DMS53 treated with DMSO at 0.1 percent for 48 hours (cell line): ENCODE results near the gene STIP1.
"Not testable (repeated sequence)": the region's sequence is repeated elsewhere in the genome, so short reads cannot be mapped to it uniquely, and the experiment has no call there.

ENCODE experiments used
- DNase-seq: peaks from one replicate; lab custom pipeline; 2025; ENCODE audit not compliant: unreplicated experiment; lab: John Stamatoyannopoulos, UW

The STIP1 gene

DNA sequence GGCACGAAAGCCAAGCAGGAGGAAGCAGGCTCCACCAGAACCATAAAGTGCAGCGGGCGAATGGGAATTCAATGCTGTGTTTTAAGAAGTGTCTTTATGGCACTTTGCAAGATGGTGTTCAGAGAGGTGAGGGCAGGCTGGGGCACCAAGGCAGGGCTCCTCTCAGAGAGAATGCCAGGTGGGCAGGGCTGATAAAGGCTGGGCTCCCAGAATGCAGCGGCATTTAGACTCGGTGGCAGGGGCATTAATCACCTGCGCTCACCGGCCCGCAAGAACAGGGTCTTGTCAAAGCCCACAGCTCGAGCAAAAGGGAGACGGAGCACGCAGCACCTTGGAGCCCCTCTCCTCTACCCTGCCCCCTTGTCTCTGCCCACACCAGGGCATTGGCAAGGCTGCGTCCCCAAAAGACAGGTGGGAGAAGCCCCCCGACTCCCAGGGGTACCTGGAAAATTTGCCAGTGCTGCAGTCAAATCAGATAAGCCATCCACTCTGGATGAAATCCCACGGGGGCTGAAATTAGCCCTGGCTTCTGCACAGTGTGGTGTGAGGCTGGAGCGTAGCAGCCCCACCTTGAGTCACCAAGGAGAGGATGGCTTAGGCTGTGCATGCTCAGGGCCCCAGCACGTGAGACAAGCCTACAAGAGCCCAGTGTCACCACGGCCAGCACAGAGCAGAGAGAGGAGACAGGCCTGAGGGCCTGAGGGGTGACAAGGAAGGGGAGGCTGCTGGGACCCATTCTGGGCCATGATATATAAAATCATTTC lies 28.2 kb upstream of the STIP1 start:
- DNase-seq = no peak

DNA sequence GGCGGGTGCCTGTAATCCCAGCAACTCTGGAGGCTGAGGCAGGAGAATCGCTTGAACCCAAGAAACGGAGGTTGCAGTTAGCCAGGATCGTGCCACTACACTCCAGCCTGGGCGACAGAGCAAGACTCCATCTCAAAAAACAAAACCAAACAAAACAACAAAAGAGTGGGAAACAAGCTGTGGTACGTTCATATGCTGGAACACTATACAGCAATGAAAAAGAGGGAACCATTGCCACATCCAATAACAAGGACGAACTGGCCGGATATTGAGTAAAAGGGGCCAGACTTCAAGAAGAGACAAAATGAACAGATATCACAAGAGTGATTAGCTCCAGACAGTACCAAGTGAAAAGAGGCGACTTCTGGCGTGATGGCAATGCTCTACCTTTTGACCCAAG lies 24.9 kb upstream of the STIP1 start:
- DNase-seq = no peak

DNA sequence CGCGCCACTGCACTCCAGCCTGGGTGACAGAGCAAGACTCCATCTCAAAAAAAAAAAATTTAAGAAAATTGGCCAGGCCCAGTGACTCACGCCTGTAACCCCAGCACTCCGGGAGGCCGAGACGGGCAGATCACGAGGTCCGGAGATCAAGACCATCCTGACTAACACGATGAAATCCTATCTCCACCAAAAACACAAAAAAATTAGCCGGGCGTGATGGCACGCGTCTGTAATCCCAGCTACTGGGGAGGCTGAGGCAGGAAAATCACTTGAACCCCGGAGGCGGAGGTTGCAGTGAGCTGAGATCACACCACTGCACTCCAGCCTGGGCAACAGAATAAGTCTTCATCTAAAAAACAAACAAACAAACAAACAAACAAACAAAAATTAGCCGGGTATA lies 23.2 kb upstream of the STIP1 start:
- not testable (repeated sequence) for DNase-seq

GRCh38 chr11:64163951-64164350 lies 22.0 kb upstream of the STIP1 start:
- DNase-seq = no peak

GRCh38 chr11:64164392-64165312 lies 21.3 kb upstream of the STIP1 start:
- no peak for DNase-seq

DNA sequence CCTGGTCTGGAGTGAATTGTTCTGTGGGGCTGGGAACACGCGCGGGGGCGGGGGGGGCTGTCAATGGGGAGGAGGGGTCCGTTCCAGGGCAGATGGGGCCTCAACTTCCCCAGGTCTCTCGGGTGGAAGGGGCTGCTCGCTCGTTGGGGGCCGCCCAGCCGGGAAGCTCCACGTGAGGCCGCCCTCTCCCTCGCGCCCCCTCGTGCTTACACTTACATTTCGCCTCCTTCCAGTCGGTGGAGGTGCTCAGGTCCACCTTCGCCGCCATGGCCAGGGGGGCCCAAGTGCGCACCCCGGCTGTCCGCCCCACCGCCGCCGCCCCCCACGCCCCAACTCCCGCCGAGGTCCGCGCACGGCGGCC lies 20.5 kb upstream of the STIP1 start:
- no peak for DNase-seq

- peak; percentile 95 for DNase-seq
Observed at GRCh38 chr11:64165842-64166635, 19.9 kb upstream of the STIP1 start, which contains the start of gene MACROD1. MACROD1 (minus strand) TSS chr11:64166113; CDS start chr11:64165994, 119 bp downstream.

- no peak for DNase-seq
Observed at GRCh38 chr11:64170419-64170818, 15.6 kb upstream of the STIP1 start.

DNA sequence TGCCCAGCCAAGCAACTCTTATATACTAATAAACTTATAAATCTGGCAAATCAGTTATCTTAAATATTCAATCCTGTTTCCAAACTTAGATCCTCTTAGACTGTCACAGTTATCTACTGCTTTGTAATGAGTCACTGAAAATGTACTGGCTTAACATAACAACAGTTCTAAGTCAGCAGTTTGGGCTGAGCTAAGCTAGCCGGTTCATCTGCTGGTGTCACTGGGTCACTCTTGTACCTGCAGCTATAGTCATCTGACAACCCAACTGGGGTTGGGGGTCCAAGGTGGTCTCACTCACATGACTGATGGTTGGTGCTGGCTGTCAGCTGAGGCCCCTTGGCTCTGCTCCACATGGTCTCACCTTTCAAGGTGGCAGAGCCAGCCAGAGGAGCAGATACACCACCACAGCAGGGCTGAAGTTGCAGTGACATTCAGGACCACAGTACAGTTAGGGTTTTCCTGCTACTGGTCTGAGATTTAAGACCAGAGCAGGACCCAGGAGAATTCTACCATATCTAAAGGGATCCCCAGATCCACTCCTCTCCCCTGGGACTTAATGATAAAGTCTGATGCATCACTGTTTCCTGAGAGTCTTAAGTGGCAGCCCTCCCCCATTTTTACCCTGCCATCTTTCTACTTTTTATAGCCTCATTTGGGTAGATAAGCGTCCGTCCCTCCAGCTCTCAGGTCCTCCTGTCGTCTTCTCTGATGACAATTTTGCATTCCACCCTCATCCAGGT lies 12.2 kb upstream of the STIP1 start:
- no peak for DNase-seq

DNA sequence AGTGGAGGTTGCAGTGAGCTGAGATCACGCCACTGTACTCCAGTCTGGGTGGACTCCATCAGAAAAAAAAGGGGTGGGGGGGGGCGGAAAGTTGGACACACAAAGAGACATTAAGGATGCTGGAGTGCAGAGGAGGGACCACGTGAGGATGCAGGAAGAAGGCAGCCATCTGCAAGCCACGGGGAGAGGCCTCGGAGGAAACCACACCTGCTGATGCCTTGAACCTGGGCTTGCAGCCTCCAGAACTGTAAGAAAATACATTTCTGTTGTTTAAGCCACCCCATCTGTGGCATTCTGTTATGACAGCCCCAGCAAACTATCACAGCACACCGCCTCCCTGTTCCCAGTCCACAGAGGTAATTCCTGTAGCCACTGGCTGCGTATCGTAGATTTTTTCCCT lies 9.2 kb upstream of the STIP1 start:
- no peak for DNase-seq

DNA sequence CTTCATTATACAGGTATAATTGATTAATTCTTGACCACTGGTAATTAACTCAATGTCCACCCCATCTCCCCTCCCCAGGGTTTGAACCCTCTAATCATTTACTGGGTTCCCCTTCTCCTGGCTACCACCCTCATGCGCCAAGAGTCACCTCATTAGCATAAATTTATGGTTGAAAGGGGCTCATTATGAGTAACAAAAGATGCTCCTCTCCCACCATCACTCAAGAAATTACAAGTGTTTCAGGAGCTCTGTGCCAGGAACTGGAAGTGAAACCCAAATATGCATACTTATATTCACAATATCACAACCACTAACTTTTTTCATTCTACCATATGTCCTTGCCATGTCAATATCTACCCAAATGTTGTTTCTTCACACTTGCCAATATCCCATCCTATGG lies 7.8 kb upstream of the STIP1 start:
- DNase-seq = no peak

GRCh38 chr11:64178951-64179639 lies 6.9 kb upstream of the STIP1 start:
- no peak for DNase-seq

DNA sequence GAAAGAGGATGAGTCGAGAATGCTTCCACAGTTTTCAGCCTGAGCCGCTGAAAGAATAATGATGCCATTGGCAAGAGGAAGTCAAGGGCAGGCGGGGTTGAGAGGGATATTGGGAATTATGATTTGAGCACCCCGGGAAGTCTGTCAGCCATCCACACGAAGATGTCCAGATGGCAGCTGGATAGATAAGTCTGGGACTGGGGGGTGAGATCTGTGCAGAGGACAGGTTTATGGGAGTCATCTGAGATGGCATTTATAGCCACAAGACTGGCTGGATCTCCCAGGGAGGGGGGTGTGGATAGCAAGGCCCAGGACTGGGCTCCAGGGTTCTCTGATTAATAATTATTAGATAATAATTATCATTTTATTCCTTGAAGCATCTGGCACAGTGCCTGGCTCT lies 5.1 kb upstream of the STIP1 start:
- DNase-seq = no peak

DNA sequence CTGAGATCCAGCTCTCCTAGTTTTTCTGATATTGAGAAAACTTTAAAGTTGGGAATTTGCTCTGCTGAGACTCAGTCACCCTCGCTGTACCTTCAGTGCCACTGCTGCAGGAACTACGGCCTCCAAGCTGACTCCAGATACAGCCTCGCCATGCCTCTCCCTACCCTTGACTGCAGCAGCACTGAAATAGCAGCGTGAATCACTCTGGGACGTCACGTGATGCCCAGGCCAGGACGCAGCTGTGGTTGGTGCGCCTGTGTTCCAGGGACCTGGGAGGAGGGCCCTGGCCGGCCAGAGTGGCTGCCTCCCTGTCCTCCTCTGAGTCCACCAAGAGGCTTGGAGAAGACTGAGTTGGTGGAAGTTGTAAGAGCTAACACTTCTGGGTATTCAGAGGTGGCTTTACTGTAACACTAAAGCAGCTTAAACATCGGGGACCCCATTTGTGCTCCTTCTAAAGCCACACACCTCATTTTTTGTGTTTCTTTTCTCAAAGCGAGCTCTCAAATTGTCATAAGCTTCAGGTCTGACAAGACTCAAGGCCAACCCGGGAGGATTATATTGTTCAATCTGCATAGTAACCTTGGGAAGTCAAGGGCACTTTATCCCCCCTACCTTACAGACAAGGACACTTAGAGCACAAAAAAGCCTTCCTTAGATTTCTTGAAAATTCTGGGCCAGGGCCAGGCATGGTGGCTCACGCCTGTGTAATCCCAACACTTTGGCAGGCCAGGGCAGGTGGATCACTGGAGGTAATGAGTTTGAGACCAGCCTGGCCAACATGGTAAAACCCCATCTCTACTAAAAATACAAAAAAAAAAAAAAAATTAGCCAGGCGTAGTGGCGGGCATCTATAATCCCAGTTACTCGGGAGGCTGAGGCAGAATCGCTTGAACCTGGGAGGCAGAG lies 4.2 kb upstream of the STIP1 start:
- DNase-seq = peak; percentile 91

- DNase-seq = no peak
Observed at GRCh38 chr11:64183890-64184289, 2.1 kb upstream of the STIP1 start.

DNA sequence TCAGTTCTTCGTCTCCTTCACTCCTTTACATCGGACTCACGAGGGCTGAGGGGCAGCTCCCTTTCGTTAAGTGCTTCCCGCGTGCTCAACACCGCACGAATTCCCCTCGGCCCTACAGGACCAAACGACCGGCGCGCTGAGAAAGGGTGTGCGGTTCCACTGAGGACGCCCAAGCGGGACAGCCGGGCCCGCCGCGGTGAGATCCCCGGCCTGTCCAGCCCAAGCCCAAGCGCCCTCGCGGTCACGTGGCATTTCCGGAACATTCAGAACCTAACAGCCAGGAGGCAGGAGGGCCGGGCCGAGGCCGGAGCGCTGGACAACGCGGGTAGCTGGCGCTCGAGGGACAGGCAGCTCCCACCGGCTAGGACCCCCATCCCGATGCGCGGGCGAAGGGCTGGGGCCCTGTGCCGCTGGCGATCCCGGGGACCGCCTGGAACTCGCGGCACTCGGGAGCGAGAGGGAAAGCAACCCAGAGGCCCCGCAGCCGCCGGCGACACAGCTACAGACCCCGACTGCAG lies 737 bp upstream of the STIP1 start:
- DNase-seq = peak; percentile 71

- DNase-seq = no peak
Observed at GRCh38 chr11:64186492-64187165, 658 bp downstream of the STIP1 start.

DNA sequence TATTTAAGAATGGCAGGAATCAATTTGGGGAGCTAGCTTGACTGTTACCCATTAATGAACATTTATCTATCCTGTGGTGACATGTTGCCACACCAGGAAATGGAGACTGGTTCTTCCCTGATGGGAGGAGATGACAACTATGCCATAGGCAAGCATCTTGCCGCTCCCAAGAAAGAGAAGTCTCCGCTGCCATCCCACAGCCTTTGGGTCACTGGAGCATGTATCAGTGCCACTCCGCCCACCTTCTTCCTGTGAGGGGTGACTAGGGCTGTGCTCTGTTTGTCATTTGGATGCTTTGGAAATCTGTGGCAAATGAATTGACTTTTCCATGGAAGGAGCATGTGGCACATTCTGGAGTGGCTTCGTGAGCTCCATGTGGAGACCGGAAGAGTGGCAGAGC lies 6.5 kb downstream of the STIP1 start:
- DNase-seq = no peak
